H1 (cell line): ENCODE results near the gene ZNF521. TPM values are rescaled to one million over a fixed set of nuclear protein-coding genes. Genes with fewer than 3 reads are reported as not detected.

ENCODE experiments used
- CTCF ChIA-PET: fragments of 300-600 bp; sonication (Branson Sonifier 250); formaldehyde crosslinking; loops from one replicate; lab custom pipeline; 2021; ENCODE audit not compliant: partially characterized antibody; lab: Charles Lee
- POLR2A ChIA-PET: fragments of 300-600 bp; sonication (Branson Sonifier 250); formaldehyde crosslinking; loops from one replicate; lab custom pipeline; 2021; ENCODE audit warnings: inconsistent platforms; ENCODE audit not compliant: partially characterized antibody; lab: Charles Lee
- DNase-seq, 2 experiments: peaks; one replicate each; pipeline versions ENCODE4 v3.0.0 to v3.0.0-alpha.2; 2010 to 2022; ENCODE audit warnings: low spot score in 2 of 2, low read depth in 1 of 2, mixed read lengths in 1 of 2
- FAIRE-seq: peaks from 2 replicates; lab custom pipeline; 2011; peaks lifted over from hg19 to GRCh38; lab: Jason Lieb, UNC
- H2AFZ ChIP-seq: 2 replicates; pipeline ENCODE4 v1.8.1; 2012; ENCODE audit warnings: low read length, inconsistent platforms
- H2AK5ac ChIP-seq: 2 replicates; pipeline ENCODE4 v1.6.1; 2013; ENCODE audit warnings: low read depth, low read length
- H2BK120ac ChIP-seq: replicated peaks from 2 replicates; pipeline ENCODE3; 2013; ENCODE audit warnings: low read depth, low read length, inconsistent platforms
- H2BK12ac ChIP-seq: 2 replicates; pipeline ENCODE4 v1.6.1; 2013; ENCODE audit warnings: low read depth, low read length
- H2BK15ac ChIP-seq: 2 replicates; pipeline ENCODE4 v1.6.1; 2013; ENCODE audit warnings: low read length
- H2BK20ac ChIP-seq: 2 replicates; pipeline ENCODE4 v1.6.1; 2013; ENCODE audit warnings: low read length
- H2BK5ac ChIP-seq: 2 replicates; pipeline ENCODE4 v1.6.1; 2013; ENCODE audit warnings: low read depth, low read length
- H3K14ac ChIP-seq: 2 replicates; pipeline ENCODE4 v1.6.1; 2013; ENCODE audit warnings: inconsistent platforms; ENCODE audit not compliant: insufficient read length
- H3K18ac ChIP-seq: 2 replicates; pipeline ENCODE4 v1.6.1; 2013; ENCODE audit warnings: low read length; ENCODE audit errors: extremely low read depth
- H3K23ac ChIP-seq: 2 replicates; pipeline ENCODE4 v1.6.1; 2013; ENCODE audit warnings: inconsistent platforms; ENCODE audit not compliant: insufficient read length
- H3K23me2 ChIP-seq: 2 replicates; pipeline ENCODE4 v1.6.1; 2013; ENCODE audit warnings: low read depth, low read length
- H3K27ac ChIP-seq: 2 replicates; pipeline ENCODE4 v1.6.1; 2011; ENCODE audit warnings: low read depth, low read length, inconsistent platforms
- H3K27me3 ChIP-seq, 4 experiments: replicated peaks in 1 of 4; 1 replicate in 1 of 4; 2 replicates in 3 of 4; pipeline versions ENCODE4 v1.6.1 to v1.8.1; 2011 to 2013; ENCODE audit warnings: low read length in 3 of 4, mild to moderate bottlenecking in 3 of 4, inconsistent platforms in 2 of 4, mixed read lengths in 2 of 4, moderate library complexity in 1 of 4; ENCODE audit not compliant: control insufficient read depth in 3 of 4, insufficient read depth in 3 of 4; ENCODE audit errors: extremely low read depth in 1 of 4
- H3K36me3 ChIP-seq, 4 experiments: 2 replicates each; pipeline versions ENCODE4 v1.6.1 to v1.8.1; 2011 to 2013; ENCODE audit warnings: mild to moderate bottlenecking in 4 of 4, low read length in 3 of 4, moderate library complexity in 2 of 4, control low read depth in 1 of 4, inconsistent platforms in 1 of 4; ENCODE audit not compliant: insufficient read depth in 4 of 4, control insufficient read depth in 2 of 4
- H3K4ac ChIP-seq: replicated peaks from 2 replicates; pipeline ENCODE3; 2013; ENCODE audit warnings: low read length, low read depth, mixed read lengths, inconsistent platforms; ENCODE audit not compliant: insufficient read length
- H3K4me1 ChIP-seq, 4 experiments: replicated peaks in 1 of 4; 1 replicate in 1 of 4; 2 replicates in 3 of 4; pipeline versions ENCODE4 v1.6.1 to v1.8.1; 2011 to 2013; ENCODE audit warnings: low read length in 3 of 4, inconsistent platforms in 2 of 4, mixed read lengths in 1 of 4; ENCODE audit not compliant: insufficient read depth in 4 of 4, control insufficient read depth in 3 of 4
- H3K4me2 ChIP-seq, 2 experiments: 2 replicates each; pipeline versions ENCODE4 v1.6.1 to v1.8.1; 2011 to 2013; ENCODE audit warnings: low read depth in 2 of 2, low read length in 2 of 2, control low read depth in 1 of 2, inconsistent platforms in 1 of 2, mild to moderate bottlenecking in 1 of 2; ENCODE audit not compliant: insufficient read depth in 1 of 2
- H3K4me3 ChIP-seq, 4 experiments: fragments of 200-600, 300-600 bp in 1 of 4; sonication (generic), shearing (Covaris generic), sonication (Bioruptor Twin) in 1 of 4; 2 replicates each; pipeline versions ENCODE4 v1.5.1 to v1.8.1; 2011 to 2016; ENCODE audit warnings: low read length in 4 of 4, low read depth in 3 of 4, control low read depth in 2 of 4, inconsistent platforms in 2 of 4, mild to moderate bottlenecking in 2 of 4, mixed read lengths in 1 of 4, moderate library complexity in 1 of 4; ENCODE audit not compliant: insufficient read depth in 2 of 4; ENCODE audit errors: extremely low read depth in 1 of 4
- H3K56ac ChIP-seq: replicated peaks from 2 replicates; pipeline ENCODE3; 2013; ENCODE audit warnings: low read depth, mild to moderate bottlenecking, mixed read lengths, low read length, inconsistent platforms; ENCODE audit not compliant: insufficient read length
- H3K79me1 ChIP-seq: 2 replicates; pipeline ENCODE4 v1.6.1; 2013; ENCODE audit warnings: low read depth, low read length, control low read depth
- H3K79me2 ChIP-seq, 2 experiments: 2 replicates each; pipeline versions ENCODE4 v1.6.1 to v1.8.1; 2012 to 2013; ENCODE audit warnings: low read length in 2 of 2, mild to moderate bottlenecking in 2 of 2, inconsistent platforms in 1 of 2; ENCODE audit not compliant: insufficient read depth in 2 of 2, control insufficient read depth in 1 of 2
- H3K9ac ChIP-seq, 4 experiments: replicated peaks in 1 of 4; 1 replicate in 1 of 4; 2 replicates in 3 of 4; pipeline versions ENCODE4 v1.6.1 to v1.8.1; 2011 to 2013; ENCODE audit warnings: low read depth in 3 of 4, low read length in 3 of 4, control low read depth in 2 of 4, mild to moderate bottlenecking in 2 of 4, moderate library complexity in 2 of 4, inconsistent platforms in 1 of 4; ENCODE audit errors: extremely low read depth in 1 of 4
- H3K9me3 ChIP-seq, 2 experiments: 2 replicates each; pipeline versions ENCODE4 v1.6.1 to v1.8.1; 2012 to 2013; ENCODE audit warnings: mild to moderate bottlenecking in 2 of 2, moderate library complexity in 2 of 2, control low read depth in 1 of 2, inconsistent platforms in 1 of 2, low read depth in 1 of 2, low read length in 1 of 2, mixed read lengths in 1 of 2; ENCODE audit not compliant: insufficient read depth in 2 of 2
- H4K20me1 ChIP-seq, 2 experiments: replicated peaks in 1 of 2; 2 replicates each; pipeline versions ENCODE3 to v1.8.1; 2011 to 2013; ENCODE audit warnings: inconsistent platforms in 2 of 2, low read length in 2 of 2, mild to moderate bottlenecking in 1 of 2; ENCODE audit not compliant: insufficient read depth in 2 of 2, control insufficient read depth in 1 of 2
- H4K5ac ChIP-seq: 2 replicates; pipeline ENCODE4 v1.6.1; 2013; ENCODE audit warnings: low read length, low read depth, mixed read lengths, inconsistent platforms; ENCODE audit not compliant: insufficient read length
- H4K8ac ChIP-seq: 2 replicates; pipeline ENCODE4 v1.8.0; 2013; ENCODE audit warnings: mild to moderate bottlenecking, moderate library complexity, low read length, inconsistent platforms; ENCODE audit not compliant: insufficient read depth; ENCODE audit errors: extremely low read depth
- H4K91ac ChIP-seq: replicated peaks from 2 replicates; pipeline ENCODE3; 2013; ENCODE audit warnings: low read length, mixed read lengths, inconsistent platforms; ENCODE audit not compliant: insufficient read length
- BCL11A ChIP-seq, 2 experiments: IDR thresholded peaks; one replicate each; pipeline ENCODE4 v1.6.1; 2011; ENCODE audit warnings: low read depth in 2 of 2, low read length in 2 of 2, mild to moderate bottlenecking in 2 of 2
- SIRT6 ChIP-seq: IDR thresholded peaks from one replicate; pipeline ENCODE4 v1.7.1; 2012; ENCODE audit warnings: low read length, inconsistent platforms
- SP2 ChIP-seq: IDR thresholded peaks from 2 replicates; pipeline ENCODE4 v1.6.1; 2012; ENCODE audit warnings: mild to moderate bottlenecking, low read length, inconsistent platforms
- WGBS, 2 experiments: shearing (Covaris generic) in 1 of 2; methylation state at CpG; one replicate each; pipeline versions ENCODE4 v1.1.6 to v1.1.7; 2013 to 2015; ENCODE audit warnings: low lambda C conversion rate in 2 of 2, mixed read lengths in 2 of 2, inconsistent platforms in 1 of 2, low coverage in 1 of 2, missing lambda C conversion rate in 1 of 2; ENCODE audit not compliant: insufficient replicate concordance in 2 of 2, insufficient coverage in 1 of 2, insufficient read length in 1 of 2; ENCODE audit errors: extremely low coverage in 1 of 2, missing lambda C conversion rate in 1 of 2; 5-methylcytosine and 5-hydroxymethylcytosine counted together
- polyA plus RNA-seq, 7 experiments: library from polyadenylated mRNA; depleted of rRNA in 3 of 7; stranded (reverse) in 5 of 7; unstranded in 2 of 7; fragments of >200 nt in 5 of 7; fragments of 200-250 nt in 2 of 7; gene quantifications; 1 replicate in 5 of 7; 2 replicates in 1 of 7; 4 replicates in 1 of 7; pipeline versions ENCODE4 v1.2.1 to v1.2.3, GENCODE V29; 2011 to 2013; ENCODE audit warnings: missing spikeins in 2 of 7, mixed read lengths in 2 of 7
- total RNA-seq: library from RNA; stranded (reverse); fragmentation: NEBNext Ultra II Directional; extraction: Animal tissue kit (Norgen Biotek cat#: 25700); gene quantifications from 2 replicates; pipeline ENCODE4 v1.2.1, GENCODE V29; 2021
- TF ChIP-seq, protein P1 (sequence below): IDR thresholded peaks from 2 replicates; pipeline ENCODE4 v1.6.1; 2012; ENCODE audit warnings: inconsistent platforms

ZNF521 gene
- total and polyA plus RNA-seq, 2 of the 8 experiments (the other 6 are each of a cell fraction or from before 2014, with no cell fraction given) = 9.5 to 15.8 TPM

GRCh38 chr18:25125680-25126079 lies 226.3 kb downstream of the ZNF521 start:
- no peak overlapping the region for H3K4me3 ChIP-seq
- CTCF ChIA-PET = no interaction called here
- no peak overlapping the region for H4K8ac ChIP-seq
- no peak overlapping the region for H2AK5ac ChIP-seq
- H4K5ac ChIP-seq = no peak overlapping the region
- H3K79me2 ChIP-seq = no peaks in the 10 kb centered on the region
- DNase-seq = no peak
- H3K14ac ChIP-seq = no peak overlapping the region
- H2BK5ac ChIP-seq = no peak overlapping the region
- POLR2A ChIA-PET = no interaction called here
- H3K9ac ChIP-seq = no peak overlapping the region
- H2BK15ac ChIP-seq = no peak overlapping the region
- H3K23ac ChIP-seq = no peak overlapping the region
- TF ChIP-seq, protein P1, sequence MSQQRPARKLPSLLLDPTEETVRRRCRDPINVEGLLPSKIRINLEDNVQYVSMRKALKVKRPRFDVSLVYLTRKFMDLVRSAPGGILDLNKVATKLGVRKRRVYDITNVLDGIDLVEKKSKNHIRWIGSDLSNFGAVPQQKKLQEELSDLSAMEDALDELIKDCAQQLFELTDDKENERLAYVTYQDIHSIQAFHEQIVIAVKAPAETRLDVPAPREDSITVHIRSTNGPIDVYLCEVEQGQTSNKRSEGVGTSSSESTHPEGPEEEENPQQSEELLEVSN = no peak
- TF ChIP-seq SIRT6 (no peak), SP2 (no peak), BCL11A (IDR thresholded peaks at IDR 0.05; ENCODE audit: low read depth in 2 of 2, low read length in 2 of 2) (no peak)
- TF ChIP-seq, all 59 proteins: peak for 0
- H2BK120ac ChIP-seq = peak overlapping the region; percentile 33
- H4K91ac ChIP-seq = no peak overlapping the region
- WGBS, 2 experiments = 92% methylated on average over 1 of the region's 1 CpG; no CpG with 5 or more reads in 1 of the 2 experiments
- H2BK12ac ChIP-seq = no peak overlapping the region
- H3K9me3 ChIP-seq = no peaks in the 10 kb centered on the region
- FAIRE-seq = no peak
- H3K23me2 ChIP-seq = no peaks in the 10 kb centered on the region; the same call in 1 of the 2 replicates
- H3K4me2 ChIP-seq = no peak overlapping the region
- no peaks in the 10 kb centered on the region for H3K4me1 ChIP-seq
- no peak overlapping the region for H3K56ac ChIP-seq
- no peak overlapping the region for H3K18ac ChIP-seq
- H4K20me1 ChIP-seq = peaks cover 0 to 2% of the 10 kb centered on the region in 2 experiments
- H2AFZ ChIP-seq = no peak overlapping the region
- no peaks in the 10 kb centered on the region for H3K36me3 ChIP-seq
- no peak overlapping the region for H3K4ac ChIP-seq
- no peak overlapping the region for H2BK20ac ChIP-seq
- no peaks in the 10 kb centered on the region for H3K27me3 ChIP-seq
- no peak overlapping the region for H3K27ac ChIP-seq
- H3K79me1 ChIP-seq = no peaks in the 10 kb centered on the region
